ENCODE measurements around the gene LIN28B.
A peak's percentile ranks its signal among the peaks of the same experiment; 100 is the strongest.
"Not testable (repeated sequence)": the region's sequence is repeated elsewhere in the genome, so short reads cannot be mapped to it uniquely, and the experiment has no call there.

LIN28B gene

GRCh38 chr6:105066836-105067235 is 109.9 kb downstream of the LIN28B start:
- DNase-seq (ENCODE audit: low read depth in 2 of 2): no peak

GRCh38 chr6:105067329-105067728 is 110.4 kb downstream of the LIN28B start:
- DNase-seq (ENCODE audit: low read depth in 2 of 2): no peak

GRCh38 chr6:105068407-105068806 is 111.5 kb downstream of the LIN28B start:
- no peak for DNase-seq (ENCODE audit: low read depth in 2 of 2)

- no peak for DNase-seq (ENCODE audit: low read depth in 2 of 2)
These were observed 113.0 kb downstream of the LIN28B start for GRCh38 chr6:105069821-105070445.

GRCh38 chr6:105072798-105073199 is 115.9 kb downstream of the LIN28B start:
- no peak for DNase-seq (ENCODE audit: low read depth in 2 of 2)

- DNase-seq (ENCODE audit: low read depth in 2 of 2): no peak
These were observed 118.3 kb downstream of the LIN28B start for GRCh38 chr6:105075210-105075609.

- DNase-seq (ENCODE audit: low read depth in 2 of 2): not testable (repeated sequence)
These were observed 119.5 kb downstream of the LIN28B start for GRCh38 chr6:105076418-105076817.

GRCh38 chr6:105077596-105078385 is 120.9 kb downstream of the LIN28B start:
- DNase-seq (ENCODE audit: low read depth in 2 of 2): peak; percentile 31 to 37

GRCh38 chr6:105078386-105078708 is 121.4 kb downstream of the LIN28B start:
- no peak for DNase-seq (ENCODE audit: low read depth in 2 of 2)

- DNase-seq (ENCODE audit: low read depth in 2 of 2): no peak
These were observed 123.4 kb downstream of the LIN28B start for GRCh38 chr6:105080279-105080678.

- not testable (repeated sequence) for DNase-seq (ENCODE audit: low read depth in 2 of 2)
These were observed 124.8 kb downstream of the LIN28B start for GRCh38 chr6:105081662-105082061.

- peak; percentile 20 to 30 for DNase-seq (ENCODE audit: low read depth in 2 of 2)
These were observed 130.8 kb downstream of the LIN28B start for GRCh38 chr6:105087571-105088211.

- DNase-seq (ENCODE audit: low read depth in 2 of 2): no peak
These were observed 134.4 kb downstream of the LIN28B start for GRCh38 chr6:105091140-105091829.

- no peak for DNase-seq (ENCODE audit: low read depth in 2 of 2)
These were observed 137.3 kb downstream of the LIN28B start for GRCh38 chr6:105094133-105094640.

GRCh38 chr6:105095139-105095538 is 138.2 kb downstream of the LIN28B start:
- DNase-seq (ENCODE audit: low read depth in 2 of 2): no peak

GRCh38 chr6:105097288-105097687 is 140.4 kb downstream of the LIN28B start:
- DNase-seq (ENCODE audit: low read depth in 2 of 2): no peak

- DNase-seq (ENCODE audit: low read depth in 2 of 2): no peak
These were observed 142.5 kb downstream of the LIN28B start for GRCh38 chr6:105099371-105099770.

GRCh38 chr6:105102186-105102585 is 145.3 kb downstream of the LIN28B start:
- DNase-seq (ENCODE audit: low read depth in 2 of 2): no peak

- DNase-seq (ENCODE audit: low read depth in 2 of 2): no peak
These were observed 148.2 kb downstream of the LIN28B start for GRCh38 chr6:105105094-105105493.

- DNase-seq (ENCODE audit: low read depth in 2 of 2): no peak
These were observed 149.4 kb downstream of the LIN28B start for GRCh38 chr6:105106260-105106659.

- no peak for DNase-seq (ENCODE audit: low read depth in 2 of 2)
These were observed 150.3 kb downstream of the LIN28B start for GRCh38 chr6:105107207-105107606.

GRCh38 chr6:105108631-105109262 is 151.8 kb downstream of the LIN28B start:
- DNase-seq (ENCODE audit: low read depth in 2 of 2): no peak

All from fibroblast of skin of left quadriceps (primary cell).